HG02610 (cell line): ENCODE results near the gene SMCO3.

Experiments
- ATAC-seq: cut with Tn5 transposase; IDR thresholded peaks from one replicate; pipeline ENCODE4 v1.9.1; 2021; ENCODE audit warnings: mild to moderate bottlenecking, moderate library complexity; ENCODE audit not compliant: unreplicated experiment

SMCO3 gene

GRCh38 chr12:14833336-14833735 lies 19.4 kb upstream of the SMCO3 start:
- ATAC-seq, result no peak

GRCh38 chr12:14828892-14829291 lies 14.9 kb upstream of the SMCO3 start:
- no peak for ATAC-seq

GRCh38 chr12:14827043-14827442 lies 13.1 kb upstream of the SMCO3 start:
- ATAC-seq, result no peak

GRCh38 chr12:14826491-14826890 lies 12.5 kb upstream of the SMCO3 start:
- ATAC-seq, result no peak

GRCh38 chr12:14825256-14825655 lies 11.3 kb upstream of the SMCO3 start:
- ATAC-seq, result no peak

- peak; percentile 66 for ATAC-seq
Observed at GRCh38 chr12:14824012-14824634, 10.1 kb upstream of the SMCO3 start.

GRCh38 chr12:14811486-14811885 lies 2.5 kb downstream of the SMCO3 start:
- no peak for ATAC-seq

- ATAC-seq, result no peak
Observed at GRCh38 chr12:14810953-14811483, 3.0 kb downstream of the SMCO3 start.

GRCh38 chr12:14810167-14810952 lies 3.6 kb downstream of the SMCO3 start:
- no peak for ATAC-seq

GRCh38 chr12:14803830-14804160 lies 10.2 kb downstream of the SMCO3 start:
- ATAC-seq, result peak; percentile 15

- ATAC-seq, result peak; percentile 99
Observed at GRCh38 chr12:14803011-14803829, 10.8 kb downstream of the SMCO3 start, which contains the start of the genes C12orf60 and WBP11. Gene C12orf60, plus strand, starts transcription at chr12:14803670. Its CDS starts 19,266 bp downstream, at chr12:14822936. Gene WBP11, minus strand, starts transcription at chr12:14803478. Its CDS starts 2,095 bp downstream, at chr12:14801383.

GRCh38 chr12:14802721-14803010 lies 11.3 kb downstream of the SMCO3 start:
- no peak for ATAC-seq

GRCh38 chr12:14802247-14802646 lies 11.7 kb downstream of the SMCO3 start:
- no peak for ATAC-seq

- ATAC-seq, result peak; percentile 58
Observed at GRCh38 chr12:14795028-14795448, 18.9 kb downstream of the SMCO3 start.

GRCh38 chr12:14785568-14785967 lies 28.4 kb downstream of the SMCO3 start:
- ATAC-seq, result no peak

GRCh38 chr12:14784471-14784870 lies 29.5 kb downstream of the SMCO3 start:
- no peak for ATAC-seq

- ATAC-seq, result no peak
Observed at GRCh38 chr12:14782756-14783155, 31.2 kb downstream of the SMCO3 start.

- ATAC-seq, result no peak
Observed at GRCh38 chr12:14781563-14781962, 32.4 kb downstream of the SMCO3 start.

GRCh38 chr12:14780859-14781258 lies 33.1 kb downstream of the SMCO3 start:
- ATAC-seq, result no peak

- ATAC-seq, result no peak
Observed at GRCh38 chr12:14779834-14780233, 34.1 kb downstream of the SMCO3 start.

- no peak for ATAC-seq
Observed at GRCh38 chr12:14777271-14777670, 36.7 kb downstream of the SMCO3 start.
